CD4-positive, CD25-positive, alpha-beta regulatory T cell (primary cell): ENCODE data around the gene MATCAP1. TPM values are rescaled to one million over a fixed set of nuclear protein-coding genes. Genes with fewer than 3 reads are reported as not detected.

Experiments
- ATAC-seq, 2 donors: fragments of 150-1000 bp; cut with Tn5 transposase; one replicate each; pipeline ENCODE4 v1.10.0; 2021; ENCODE audit warnings: low read depth in 2 of 2, moderate number of reproducible peaks in 2 of 2, moderate library complexity in 1 of 2
- DNase-seq, 3 donors: peaks; one replicate each; pipeline versions ENCODE4 v3.0.0 to v3.0.0-alpha.2; 2012 to 2022; ENCODE audit warnings: mixed read lengths in 1 of 3
- H3K27ac ChIP-seq: one replicate; pipeline ENCODE4 v1.7.0; 2013; ENCODE audit warnings: mild to moderate bottlenecking, low read length; ENCODE audit not compliant: insufficient read depth, poor library complexity, severe bottlenecking
- H3K27me3 ChIP-seq: one replicate; pipeline ENCODE4 v1.7.0; 2013; ENCODE audit warnings: low read length; ENCODE audit not compliant: control insufficient read depth, insufficient read depth
- H3K36me3 ChIP-seq: one replicate; pipeline ENCODE4 v1.7.0; 2013; ENCODE audit warnings: mild to moderate bottlenecking, low read length, moderate library complexity; ENCODE audit not compliant: control insufficient read depth, insufficient read depth
- H3K4me1 ChIP-seq: 2 replicates; pipeline ENCODE4 v1.7.0; 2013; ENCODE audit warnings: mild to moderate bottlenecking, low read length; ENCODE audit not compliant: insufficient read depth, control insufficient read depth, poor library complexity, severe bottlenecking
- H3K4me3 ChIP-seq: one replicate; pipeline ENCODE4 v1.7.0; 2013; ENCODE audit warnings: low read depth, mild to moderate bottlenecking, low read length, moderate library complexity
- H3K9me3 ChIP-seq, 2 experiments: 1 replicate in 1 of 2; 2 replicates in 1 of 2; pipeline ENCODE4 v1.7.0; 2013; ENCODE audit warnings: low read length in 2 of 2, mild to moderate bottlenecking in 1 of 2, moderate library complexity in 1 of 2; ENCODE audit not compliant: control insufficient read depth in 2 of 2
- H3K27ac Mint-ChIP-seq, 3 donors: one replicate each; pipeline ENCODE4 v1.8.0; 2020 to 2022; ENCODE audit warnings: mild to moderate bottlenecking in 3 of 3, mixed read lengths in 3 of 3, moderate library complexity in 2 of 3
- H3K27me3 Mint-ChIP-seq: one replicate; pipeline ENCODE4 v1.8.0; 2022; ENCODE audit warnings: mild to moderate bottlenecking, mixed read lengths
- H3K36me3 Mint-ChIP-seq: one replicate; pipeline ENCODE4 v1.8.0; 2020; ENCODE audit warnings: mixed read lengths
- H3K4me1 Mint-ChIP-seq, 4 donors: one replicate each; pipeline ENCODE4 v1.8.0; 2020 to 2022; ENCODE audit warnings: mixed read lengths in 4 of 4, mild to moderate bottlenecking in 1 of 4
- H3K4me3 Mint-ChIP-seq, 4 donors: one replicate each; pipeline ENCODE4 v1.8.0; 2020 to 2022; ENCODE audit warnings: mild to moderate bottlenecking in 4 of 4, mixed read lengths in 4 of 4, moderate library complexity in 3 of 4
- H3K9me3 Mint-ChIP-seq, 7 donors: one replicate each; pipeline ENCODE4 v1.8.0; 2020 to 2022; ENCODE audit warnings: mixed read lengths in 7 of 7, mild to moderate bottlenecking in 3 of 7, moderate library complexity in 2 of 7
- polyA plus RNA-seq, 4 donors: library from polyadenylated mRNA; unstranded; fragments of 300-500 nt; fragmentation: Illumina TruSeq; gene quantifications; one replicate each; pipeline ENCODE4 v1.2.3, GENCODE V29; 2021
- total RNA-seq: library from RNA; stranded (reverse); gene quantifications from one replicate; pipeline ENCODE4 v1.2.3, GENCODE V29; 2022

The MATCAP1 gene
- total and polyA plus RNA-seq, 5 donors from 2014 or later, result 0.80 to 19.6 TPM; not detected in 3

DNA sequence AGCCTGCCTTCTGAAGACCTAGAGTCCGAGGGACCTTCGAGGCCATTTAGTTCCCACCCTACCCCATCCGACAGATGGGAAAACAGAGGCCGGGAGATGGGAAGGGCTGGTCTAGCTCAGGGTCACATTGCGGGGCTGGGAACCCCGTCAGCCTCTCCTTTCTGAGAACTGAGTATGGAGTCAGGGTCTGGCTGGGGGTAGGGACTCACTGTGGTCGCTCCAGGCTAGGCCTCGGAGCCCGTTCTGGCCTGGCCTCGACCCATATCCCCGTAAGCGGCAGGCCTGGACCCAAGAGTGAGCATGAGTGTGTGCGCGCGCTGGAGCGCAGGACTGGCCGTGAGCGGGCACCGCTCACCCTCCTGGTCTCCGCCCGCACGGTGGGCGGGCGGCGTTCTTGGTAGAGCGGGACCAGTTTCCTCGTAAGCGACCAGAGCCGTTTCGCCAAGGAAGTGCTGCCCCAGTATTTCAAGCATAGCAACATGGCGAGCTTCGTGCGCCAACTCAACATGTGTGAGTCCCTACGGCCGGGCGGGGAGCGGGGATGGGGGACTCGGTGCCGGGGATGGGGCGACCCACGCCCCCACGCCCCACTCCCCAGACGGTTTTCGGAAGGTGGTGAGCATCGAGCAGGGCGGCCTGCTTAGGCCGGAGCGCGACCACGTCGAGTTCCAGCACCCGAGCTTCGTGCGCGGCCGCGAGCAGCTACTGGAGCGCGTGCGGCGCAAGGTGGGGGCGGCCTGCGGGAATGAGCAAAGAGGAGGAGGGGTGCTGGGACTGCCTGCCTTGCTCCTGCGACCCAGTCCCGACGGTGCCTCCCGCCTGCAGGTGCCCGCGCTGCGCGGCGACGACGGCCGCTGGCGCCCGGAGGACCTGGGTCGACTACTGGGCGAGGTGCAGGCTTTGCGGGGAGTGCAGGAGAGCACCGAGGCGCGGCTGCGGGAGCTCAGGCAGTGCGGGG lies 18.4 kb downstream of the MATCAP1 start:
- Mint-ChIP-seq H3K27me3 (peaks cover 78% of the 10 kb centered on the region), H3K27ac (no peak overlapping the region), H3K36me3 (no peaks in the 10 kb centered on the region), H3K4me1 (peaks cover 4 to 42% (median 18%) of the 10 kb centered on the region in 4 donors), H3K4me3 (peak overlapping the region; percentile 29 to 74 (median 62)), H3K9me3 (peaks cover 0 to 2% (median 0%) of the 10 kb centered on the region in 7 donors)
- no peak overlapping the region for H3K27ac ChIP-seq
- ATAC-seq, result no peak
- no peaks in the 10 kb centered on the region for H3K36me3 ChIP-seq
- H3K4me3 ChIP-seq, result no peak overlapping the region
- DNase-seq, result peak in 1 of 3 donors; percentile 56
- H3K9me3 ChIP-seq, result no peaks in the 10 kb centered on the region
- H3K4me1 ChIP-seq, result peaks cover 54% of the 10 kb centered on the region
- H3K27me3 ChIP-seq, result peaks cover 13% of the 10 kb centered on the region

DNA sequence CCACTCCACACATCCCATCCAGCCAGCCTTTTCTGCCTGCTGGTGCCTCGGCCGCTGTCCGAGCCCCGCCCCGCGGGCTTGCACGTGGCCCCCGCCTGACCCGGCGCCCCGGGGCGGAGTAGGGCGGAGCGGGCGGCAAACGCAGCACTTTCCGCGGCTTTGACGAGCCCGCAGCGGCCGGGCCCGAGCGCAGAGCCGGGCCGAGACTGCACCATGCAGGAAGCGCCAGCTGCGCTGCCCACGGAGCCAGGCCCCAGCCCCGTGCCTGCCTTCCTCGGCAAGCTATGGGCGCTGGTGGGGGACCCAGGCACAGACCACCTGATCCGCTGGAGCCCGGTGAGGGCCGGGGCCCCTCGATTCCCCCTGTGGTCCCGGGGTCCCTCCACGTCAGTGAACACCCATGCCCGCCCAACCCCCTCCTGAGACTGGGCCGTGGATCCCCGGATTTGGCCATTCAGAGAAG lies 19.1 kb downstream of the MATCAP1 start, which contains the start of gene HSF4:
Gene HSF4, plus strand, starts transcription at position 147 of the 463 bp plus-strand sequence. Its CDS starts 67 bp downstream, at position 214.
- peaks cover 52% of the 10 kb centered on the region for H3K4me1 ChIP-seq
- Mint-ChIP-seq H3K4me3 (peak within 1 kb of the TSS; percentile 29 to 74 (median 62)), H3K36me3 (no peaks in the 10 kb centered on the region), H3K27me3 (peaks cover 74% of the 10 kb centered on the region), H3K27ac (no peak within 1 kb of the TSS), H3K4me1 (peaks cover 0 to 42% (median 18%) of the 10 kb centered on the region in 4 donors), H3K9me3 (peaks cover 0 to 2% (median 0%) of the 10 kb centered on the region in 7 donors)
- DNase-seq, result peak in 1 of 3 donors; percentile 50
- H3K36me3 ChIP-seq, result no peaks in the 10 kb centered on the region
- H3K27me3 ChIP-seq, result peaks cover 13% of the 10 kb centered on the region
- no peaks in the 10 kb centered on the region for H3K9me3 ChIP-seq
- no peak within 1 kb of the TSS for H3K4me3 ChIP-seq
- ATAC-seq, result no peak
- H3K27ac ChIP-seq, result no peak within 1 kb of the TSS

DNA sequence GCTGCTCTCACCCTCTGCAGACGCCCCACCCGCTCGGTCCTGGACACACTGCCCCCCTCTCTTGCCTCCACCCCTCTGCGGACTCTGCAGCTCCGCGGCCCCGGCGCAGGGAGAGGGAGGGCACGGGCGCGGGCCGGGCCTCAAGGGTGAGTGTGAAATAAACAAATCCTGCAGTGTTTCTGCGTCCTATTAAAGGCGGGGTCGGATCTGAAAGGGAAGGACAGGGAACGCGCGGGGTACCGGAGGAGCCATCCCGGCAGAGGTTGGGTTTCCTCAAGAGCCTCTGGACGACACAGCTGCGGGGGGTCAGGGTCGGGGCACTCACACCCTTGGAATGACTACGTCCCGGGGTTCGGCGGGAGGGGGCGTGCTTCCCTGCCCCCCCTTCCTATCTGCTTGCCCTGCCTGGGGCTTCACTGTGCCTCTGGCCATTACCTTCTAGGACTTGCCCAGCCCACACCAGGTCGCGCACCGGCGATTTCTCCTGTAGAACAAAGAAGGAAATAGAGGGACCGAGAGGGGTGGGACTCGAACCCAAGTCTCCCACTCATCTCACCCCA lies 19.7 kb downstream of the MATCAP1 start:
- no peak for DNase-seq
- H3K27me3 Mint-ChIP-seq, result peaks cover 69% of the 10 kb centered on the region
- H3K36me3 Mint-ChIP-seq, result no peaks in the 10 kb centered on the region
- Histone ChIP-seq H3K9me3 (no peaks in the 10 kb centered on the region), H3K4me1 (peaks cover 53% of the 10 kb centered on the region), H3K27ac (no peak overlapping the region), H3K4me3 (no peak overlapping the region), H3K36me3 (no peaks in the 10 kb centered on the region), H3K27me3 (peaks cover 13% of the 10 kb centered on the region)
- ATAC-seq, result no peak
- peaks cover 0 to 42% (median 17%) of the 10 kb centered on the region in 4 donors for H3K4me1 Mint-ChIP-seq
- H3K4me3 Mint-ChIP-seq, result peak overlapping the region in 3 of 4 donors; percentile 27 to 50 (median 48)
- peaks cover 0 to 2% (median 0%) of the 10 kb centered on the region in 7 donors for H3K9me3 Mint-ChIP-seq
- H3K27ac Mint-ChIP-seq, result no peak overlapping the region

DNA sequence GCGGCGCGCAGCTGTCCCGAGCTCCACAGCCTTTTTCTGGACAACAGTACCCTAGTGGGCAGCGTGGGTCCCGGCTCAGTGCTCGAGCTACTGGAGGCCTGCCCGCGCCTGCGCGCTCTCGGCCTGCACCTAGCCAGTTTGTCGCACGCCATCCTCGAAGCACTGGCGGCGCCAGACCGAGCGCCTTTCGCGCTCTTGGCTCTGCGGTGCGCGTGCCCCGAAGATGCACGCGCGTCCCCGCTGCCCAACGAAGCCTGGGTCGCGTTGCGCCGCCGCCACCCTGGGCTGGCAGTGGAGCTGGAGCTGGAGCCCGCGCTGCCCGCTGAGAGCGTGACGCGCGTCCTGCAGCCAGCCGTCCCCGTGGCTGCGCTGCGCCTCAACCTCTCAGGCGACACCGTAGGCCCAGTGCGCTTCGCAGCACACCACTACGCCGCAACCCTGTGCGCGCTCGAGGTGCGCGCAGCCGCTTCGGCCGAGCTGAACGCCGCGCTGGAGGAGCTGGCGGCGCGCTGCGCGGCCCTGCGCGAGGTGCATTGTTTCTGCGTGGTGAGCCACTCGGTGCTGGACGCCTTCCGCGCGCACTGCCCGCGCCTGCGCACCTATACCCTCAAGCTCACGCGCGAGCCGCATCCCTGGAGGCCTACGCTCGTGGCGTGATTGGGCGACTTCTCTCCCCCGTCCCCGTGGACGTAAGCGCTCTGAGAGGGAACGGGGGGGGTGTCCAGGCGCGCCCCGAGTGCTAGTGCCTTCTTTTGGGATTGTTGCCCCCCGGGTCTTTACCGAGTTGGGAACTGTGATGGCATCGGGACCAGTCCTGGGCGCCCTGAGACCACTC lies 20.4 kb downstream of the MATCAP1 start:
- DNase-seq, result peak in 2 of 3 donors; percentile 32 to 71
- Histone ChIP-seq H3K4me3 (no peak overlapping the region), H3K9me3 (no peaks in the 10 kb centered on the region), H3K27ac (no peak overlapping the region), H3K4me1 (peaks cover 60% of the 10 kb centered on the region), H3K27me3 (peaks cover 13% of the 10 kb centered on the region), H3K36me3 (no peaks in the 10 kb centered on the region)
- H3K27ac Mint-ChIP-seq, result no peak overlapping the region
- peaks cover 62% of the 10 kb centered on the region for H3K27me3 Mint-ChIP-seq
- peaks cover 0 to 2% (median 0%) of the 10 kb centered on the region in 7 donors for H3K9me3 Mint-ChIP-seq
- peaks cover 4 to 49% (median 21%) of the 10 kb centered on the region in 4 donors for H3K4me1 Mint-ChIP-seq
- no peak for ATAC-seq
- peak overlapping the region in 2 of 4 donors; percentile 36 to 46 for H3K4me3 Mint-ChIP-seq
- H3K36me3 Mint-ChIP-seq, result no peaks in the 10 kb centered on the region

DNA sequence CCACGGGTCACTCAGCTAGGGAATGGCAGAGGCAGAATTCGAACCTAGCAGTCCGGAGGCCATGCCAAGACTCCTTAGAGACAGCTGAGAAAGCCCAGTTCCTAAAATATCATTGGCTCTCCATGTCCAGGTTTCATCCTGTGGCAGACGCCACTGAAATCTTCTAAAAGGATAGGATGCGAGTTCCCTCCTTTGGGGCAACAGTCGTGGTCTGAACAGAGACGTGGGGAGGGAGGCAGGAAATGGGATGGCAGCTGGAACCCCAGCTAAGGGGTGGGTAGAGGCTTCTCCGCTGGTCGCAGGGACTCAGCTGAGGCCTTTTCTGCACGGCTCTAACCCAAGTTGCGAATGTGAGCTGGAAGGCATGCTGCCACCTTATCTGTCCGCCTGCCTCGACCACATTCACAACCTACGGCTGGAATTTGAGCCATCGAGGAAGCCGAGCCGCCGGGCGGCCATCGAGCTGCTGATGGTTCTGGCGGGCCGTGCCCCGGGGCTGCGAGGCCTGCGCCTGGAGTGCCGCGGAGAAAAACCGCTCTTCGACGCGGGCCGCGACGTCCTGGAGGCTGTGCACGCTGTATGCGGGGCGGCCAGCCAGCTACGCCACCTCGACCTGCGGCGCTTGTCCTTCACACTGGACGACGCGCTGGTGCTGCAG lies 21.1 kb downstream of the MATCAP1 start:
- Histone ChIP-seq H3K4me3 (no peak overlapping the region), H3K27me3 (peaks cover 13% of the 10 kb centered on the region), H3K27ac (no peak overlapping the region), H3K4me1 (peaks cover 67% of the 10 kb centered on the region), H3K9me3 (no peaks in the 10 kb centered on the region), H3K36me3 (no peaks in the 10 kb centered on the region)
- ATAC-seq, result no peak
- peaks cover 54% of the 10 kb centered on the region for H3K27me3 Mint-ChIP-seq
- H3K9me3 Mint-ChIP-seq, result no peaks in the 10 kb centered on the region
- H3K36me3 Mint-ChIP-seq, result no peaks in the 10 kb centered on the region
- no peak for DNase-seq
- peak overlapping the region; percentile 20 to 76 (median 53) for H3K4me3 Mint-ChIP-seq
- H3K27ac Mint-ChIP-seq, result no peak overlapping the region
- H3K4me1 Mint-ChIP-seq, result peaks cover 9 to 56% (median 25%) of the 10 kb centered on the region in 4 donors

DNA sequence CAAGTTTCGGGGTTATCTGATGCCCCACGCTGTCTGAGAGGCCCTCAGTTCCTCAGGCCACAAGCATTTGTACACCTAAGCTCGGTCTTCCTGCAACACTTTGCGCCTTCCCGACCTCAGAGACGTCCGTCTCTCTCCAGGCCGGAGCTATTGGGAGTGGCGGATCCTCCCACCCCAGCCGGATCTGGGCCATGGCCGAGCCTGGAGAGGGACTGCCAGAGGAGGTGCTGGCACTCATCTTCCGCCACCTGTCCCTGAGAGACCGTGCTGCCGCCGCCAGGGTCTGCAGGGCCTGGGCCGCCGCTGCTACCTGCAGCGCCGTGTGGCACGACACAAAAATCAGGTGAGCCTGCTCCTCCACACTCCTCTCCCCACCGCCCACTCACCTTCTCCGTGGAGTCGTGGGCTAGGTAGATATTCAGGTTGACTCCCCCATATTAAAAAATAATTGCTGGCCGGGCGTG lies 22.1 kb downstream of the MATCAP1 start:
- Histone ChIP-seq H3K27me3 (peaks cover 4% of the 10 kb centered on the region), H3K4me3 (no peak overlapping the region), H3K4me1 (peaks cover 74% of the 10 kb centered on the region), H3K27ac (no peak overlapping the region), H3K9me3 (no peaks in the 10 kb centered on the region), H3K36me3 (no peaks in the 10 kb centered on the region)
- ATAC-seq (no peak), DNase-seq (no peak)
- Mint-ChIP-seq H3K27me3 (peaks cover 44% of the 10 kb centered on the region), H3K4me3 (peak overlapping the region; percentile 52 to 98 (median 70)), H3K4me1 (peaks cover 10 to 65% (median 31%) of the 10 kb centered on the region in 4 donors), H3K27ac (no peak overlapping the region), H3K9me3 (no peaks in the 10 kb centered on the region), H3K36me3 (no peaks in the 10 kb centered on the region)
